ENCODE measurements around the gene IER2. TPM values are rescaled to one million over a fixed set of nuclear protein-coding genes. Genes with fewer than 3 reads are reported as not detected.
"Not testable (repeated sequence)": the region's sequence is repeated elsewhere in the genome, so short reads cannot be mapped to it uniquely, and the experiment has no call there.

Gene IER2
- total and polyA plus RNA-seq, 9 of the 15 experiments (the other 6 are each of a cell fraction or from before 2014, with no cell fraction given) = 4.5 to 205 (median 23.7) TPM

GRCh38 chr19:13176345-13176744 lies 26.1 kb downstream of the IER2 start:
- H3K4me2 ChIP-seq (ENCODE audit: insufficient read depth, low read length) = no peak overlapping the region
- no peaks in the 10 kb centered on the region for H3K9me1 ChIP-seq (ENCODE audit: control insufficient read depth, insufficient read depth, low read length)
- no peaks in the 10 kb centered on the region for H3K9me3 ChIP-seq (replicated peaks; ENCODE audit: control insufficient read depth, insufficient read depth, low read depth, low read length)
- H3K36me3 ChIP-seq (ENCODE audit: control insufficient read depth, insufficient read depth, low read length) = no peaks in the 10 kb centered on the region
- no peaks in the 10 kb centered on the region for H3K27me3 ChIP-seq (ENCODE audit: control insufficient read depth in 2 of 2, insufficient read depth in 2 of 2, low read length in 2 of 2)
- H4K20me1 ChIP-seq (replicated peaks; ENCODE audit: control insufficient read depth, insufficient read depth, low read length) = no peaks in the 10 kb centered on the region
- FAIRE-seq (no peak), DNase-seq (ENCODE audit: extremely low read depth in 1 of 4, low spot score in 3 of 4) (no peak), ATAC-seq (no peak)
- no TSS peak for BruUV-seq (replicated peaks)
- whole genome bisulfite sequencing (ENCODE audit: insufficient coverage, low coverage, missing lambda C conversion rate) = 50% methylated on average over 8 of the region's 8 CpGs
- in situ Hi-C loops (cut with MboI) (no loop called here), intact Hi-C loops (cut with micrococcal nuclease) (no loop called here)
- peak; percentile 78 for TF ChIP-seq ZBTB40 (IDR thresholded peaks at IDR 0.05)
- no peak for TF ChIP-seq ZBTB40 (CRISPR knock-in tag; IDR thresholded peaks at IDR 0.05)
- TF ChIP-seq ZNF696 (CRISPR knock-in tag; conservative IDR thresholded peaks at IDR 0.05) = no peak
- H3K79me2 ChIP-seq (ENCODE audit: control insufficient read depth, insufficient read depth, low read length) = no peaks in the 10 kb centered on the region
- no peak overlapping the region for H2AFZ ChIP-seq (ENCODE audit: low read depth, low read length)
- H3K9ac ChIP-seq (ENCODE audit: insufficient read depth in 1 of 2, low read depth in 2 of 2, low read length in 2 of 2) = no peak overlapping the region
- H3K4me3 ChIP-seq = no peak overlapping the region
- CTCF ChIA-PET (ENCODE audit: low intra/inter-chr PET ratio) = no interaction called here
- POLR2A ChIA-PET = interaction anchor here (0.9 to 2.1 kb wide), 3 partner anchors 11 to 21 kb away, joined by 3 to 8 read pairs (median 3); no protein-coding TSS in a partner anchor
- H3K4me1 ChIP-seq (replicated peaks in 1 of 2; ENCODE audit: control insufficient read depth in 2 of 2, insufficient read depth in 2 of 2, low read length in 2 of 2) = peaks cover 8 to 19% of the 10 kb centered on the region in 2 experiments; a peak in 3 of 5 replicates
- H3K27ac ChIP-seq (ENCODE audit: extremely low read depth, low read depth, low read length) = no peak overlapping the region

GRCh38 chr19:13177584-13177983 lies 27.4 kb downstream of the IER2 start:
- DNase-seq (ENCODE audit: extremely low read depth in 1 of 4, low spot score in 3 of 4); H2AFZ ChIP-seq (ENCODE audit: low read depth, low read length); H3K36me3 ChIP-seq (ENCODE audit: control insufficient read depth, insufficient read depth, low read length); H3K4me2 ChIP-seq (ENCODE audit: insufficient read depth, low read length); in situ Hi-C loops (cut with MboI); H3K9me3 ChIP-seq (replicated peaks; ENCODE audit: control insufficient read depth, insufficient read depth, low read depth, low read length); BruUV-seq (replicated peaks); FAIRE-seq; H4K20me1 ChIP-seq (replicated peaks; ENCODE audit: control insufficient read depth, insufficient read depth, low read length); CTCF ChIA-PET (ENCODE audit: low intra/inter-chr PET ratio); ATAC-seq; H3K9me1 ChIP-seq (ENCODE audit: control insufficient read depth, insufficient read depth, low read length); H3K27ac ChIP-seq (ENCODE audit: extremely low read depth, low read depth, low read length); H3K4me3 ChIP-seq; H3K9ac ChIP-seq (ENCODE audit: insufficient read depth in 1 of 2, low read depth in 2 of 2, low read length in 2 of 2); H3K79me2 ChIP-seq (ENCODE audit: control insufficient read depth, insufficient read depth, low read length); H3K27me3 ChIP-seq (ENCODE audit: control insufficient read depth in 2 of 2, insufficient read depth in 2 of 2, low read length in 2 of 2); intact Hi-C loops (cut with micrococcal nuclease): not testable (repeated sequence)
- 83% methylated on average over 4 of the region's 5 CpGs for WGBS (ENCODE audit: insufficient coverage, low coverage, missing lambda C conversion rate)
- H3K4me1 ChIP-seq (replicated peaks in 1 of 2; ENCODE audit: control insufficient read depth in 2 of 2, insufficient read depth in 2 of 2, low read length in 2 of 2) = peaks cover 1 to 14% of the 10 kb centered on the region in 2 experiments; a peak in 3 of 5 replicates
- POLR2A ChIA-PET = interaction anchor here (0.6 to 2.1 kb wide), 3 partner anchors 22 to 659 kb away, joined by 3 to 8 read pairs (median 5); no protein-coding TSS in a partner anchor
